Suprapubic skin (tissue), 4 donors: ENCODE results near the gene ITGA5. TPM values are rescaled to one million over a fixed set of nuclear protein-coding genes. Genes with fewer than 3 reads are reported as not detected.
A peak's percentile ranks its signal among the peaks of the same experiment; 100 is the strongest.

Experiments
- DNase-seq, 2 donors: peaks; one replicate each; pipeline ENCODE4 v3.0.0-alpha.2; 2019; ENCODE audit warnings: low spot score in 2 of 2
- H3K27ac ChIP-seq: fragments of 200-600 bp; sonication (generic); one replicate; pipeline ENCODE4 v1.5.1; 2019
- H3K27me3 ChIP-seq: fragments of 200-600 bp; sonication (generic); one replicate; pipeline ENCODE4 v1.5.1; 2019
- H3K36me3 ChIP-seq: fragments of 200-600 bp; sonication (generic); one replicate; pipeline ENCODE4 v1.5.1; 2019
- H3K4me1 ChIP-seq: fragments of 200-600 bp; sonication (generic); one replicate; pipeline ENCODE4 v1.5.1; 2019
- H3K4me3 ChIP-seq: fragments of 200-600 bp; sonication (generic); one replicate; pipeline ENCODE4 v1.5.1; 2019; ENCODE audit warnings: mild to moderate bottlenecking
- H3K9me3 ChIP-seq: fragments of 200-600 bp; sonication (generic); one replicate; pipeline ENCODE4 v1.5.1; 2019
- EP300 ChIP-seq: sonication (generic); formaldehyde crosslinking; IDR thresholded peaks from one replicate; pipeline ENCODE4 v1.6.1; 2017; ENCODE audit warnings: antibody characterized with exemption
- POLR2A ChIP-seq, 2 donors: fragments of 450-650 bp; IDR thresholded peaks; one replicate each; pipeline ENCODE4 v1.6.1; 2017; ENCODE audit warnings: antibody characterized with exemption in 2 of 2, mild to moderate bottlenecking in 2 of 2, moderate library complexity in 2 of 2
- POLR2AphosphoS5 ChIP-seq, 3 donors: sonication (generic); formaldehyde crosslinking; IDR thresholded peaks; one replicate each; pipeline ENCODE4 v1.6.1; 2017; ENCODE audit warnings: antibody characterized with exemption in 3 of 3
- WGBS: methylation state at CpG from one replicate; pipeline ENCODE4 v1.1.5; 2018; 5-methylcytosine and 5-hydroxymethylcytosine counted together
- total RNA-seq, 4 donors: library from RNA; depleted of rRNA; stranded (reverse); fragments of >200 nt; gene quantifications; one replicate each; pipeline ENCODE4 v1.1.0, GENCODE V29; 2016
- TF ChIP-seq, protein P1 (sequence below), 2 donors: fragments of 200-600 bp in 1 of 2; fragments of 450-650 bp in 1 of 2; sonication (generic) in 1 of 2; IDR thresholded peaks; one replicate each; pipeline ENCODE4 v1.5.1; 2016 to 2019; ENCODE audit warnings: antibody characterized with exemption in 2 of 2, mild to moderate bottlenecking in 1 of 2, moderate library complexity in 1 of 2

The ITGA5 gene
- total RNA-seq, 4 donors from 2014 or later: 16.3 to 36.4 (median 24.8) TPM

DNA sequence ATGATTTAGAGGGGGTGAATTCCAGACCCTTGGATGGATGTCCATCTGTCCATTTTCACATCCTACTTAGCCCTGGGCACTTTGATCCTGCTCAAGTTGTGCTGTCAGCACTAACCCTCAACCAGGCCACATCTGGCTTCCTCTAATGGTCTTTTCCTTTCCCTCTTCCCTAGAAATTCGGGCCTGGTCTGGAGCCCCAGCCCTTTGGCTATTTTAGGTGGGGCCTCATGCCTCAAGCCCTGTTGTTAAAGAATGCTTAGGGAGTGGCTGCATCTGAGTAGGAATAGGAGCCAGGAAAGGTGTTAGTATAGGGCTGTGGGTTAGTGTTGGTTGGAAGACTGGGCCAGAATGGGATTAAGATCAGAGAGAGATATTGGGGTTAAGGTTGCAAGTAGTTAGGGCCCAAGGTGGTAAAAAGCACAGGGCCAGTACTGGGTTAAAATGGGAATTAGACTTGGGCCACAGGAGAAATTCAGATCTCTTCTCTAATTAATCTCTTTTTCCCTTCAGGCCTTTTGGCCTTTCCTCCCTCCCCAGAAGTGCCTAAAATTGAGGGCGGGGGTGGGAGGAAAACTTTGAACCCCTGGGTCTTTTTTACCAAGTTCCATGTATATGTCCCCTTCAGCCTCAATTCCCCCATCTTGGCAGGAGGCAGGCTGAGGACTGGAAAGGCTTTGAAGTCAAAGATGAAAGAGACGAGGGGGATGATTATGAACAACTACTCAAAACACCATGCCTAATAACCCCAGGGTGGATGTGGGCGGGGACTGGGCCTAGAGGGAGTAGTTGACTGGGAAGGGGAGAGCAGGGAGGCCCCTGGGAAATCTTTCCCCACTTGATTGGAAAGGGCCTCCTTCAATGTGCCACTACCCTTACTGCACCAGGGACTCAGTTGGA, 30.6 kb downstream of the ITGA5 start:
- Histone ChIP-seq H3K36me3 (no peaks in the 10 kb centered on the region), H3K4me3 (peak overlapping the region; percentile 66), H3K9me3 (no peaks in the 10 kb centered on the region), H3K4me1 (peaks cover 88% of the 10 kb centered on the region), H3K27me3 (no peaks in the 10 kb centered on the region), H3K27ac (peak overlapping the region; percentile 84)
- DNase-seq: no peak
- 52% methylated on average over 4 of the region's 4 CpGs for WGBS
- no peak for TF ChIP-seq POLR2A (IDR thresholded peaks at IDR 0.05)

DNA sequence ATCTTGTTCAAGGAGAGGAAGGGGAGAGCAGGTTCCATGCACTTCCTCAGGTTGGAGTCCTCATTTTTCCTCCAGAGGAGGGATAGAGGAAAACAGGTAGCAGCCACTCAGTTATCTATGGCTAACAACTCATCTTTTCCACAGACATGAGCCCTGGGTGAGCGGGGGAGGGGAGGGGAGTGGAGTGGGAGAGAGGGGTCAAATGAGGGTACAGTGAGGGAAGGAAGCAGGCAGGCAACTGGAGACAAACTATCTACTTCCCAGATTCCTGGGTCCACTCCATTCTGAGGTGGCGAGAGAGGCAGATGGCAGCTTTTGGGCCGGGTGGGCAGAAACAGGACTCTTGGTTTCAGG, 32.0 kb downstream of the ITGA5 start:
- Histone ChIP-seq H3K4me3 (peak overlapping the region; percentile 5), H3K9me3 (no peaks in the 10 kb centered on the region), H3K4me1 (peaks cover 88% of the 10 kb centered on the region), H3K36me3 (no peaks in the 10 kb centered on the region), H3K27me3 (no peaks in the 10 kb centered on the region), H3K27ac (peak overlapping the region; percentile 84)
- WGBS: 87% methylated on average over 3 of the region's 3 CpGs
- TF ChIP-seq POLR2AphosphoS5 (IDR thresholded peaks at IDR 0.05) (no peak), EP300 (no peak), POLR2A (IDR thresholded peaks at IDR 0.05) (no peak)
- TF ChIP-seq, protein P1, sequence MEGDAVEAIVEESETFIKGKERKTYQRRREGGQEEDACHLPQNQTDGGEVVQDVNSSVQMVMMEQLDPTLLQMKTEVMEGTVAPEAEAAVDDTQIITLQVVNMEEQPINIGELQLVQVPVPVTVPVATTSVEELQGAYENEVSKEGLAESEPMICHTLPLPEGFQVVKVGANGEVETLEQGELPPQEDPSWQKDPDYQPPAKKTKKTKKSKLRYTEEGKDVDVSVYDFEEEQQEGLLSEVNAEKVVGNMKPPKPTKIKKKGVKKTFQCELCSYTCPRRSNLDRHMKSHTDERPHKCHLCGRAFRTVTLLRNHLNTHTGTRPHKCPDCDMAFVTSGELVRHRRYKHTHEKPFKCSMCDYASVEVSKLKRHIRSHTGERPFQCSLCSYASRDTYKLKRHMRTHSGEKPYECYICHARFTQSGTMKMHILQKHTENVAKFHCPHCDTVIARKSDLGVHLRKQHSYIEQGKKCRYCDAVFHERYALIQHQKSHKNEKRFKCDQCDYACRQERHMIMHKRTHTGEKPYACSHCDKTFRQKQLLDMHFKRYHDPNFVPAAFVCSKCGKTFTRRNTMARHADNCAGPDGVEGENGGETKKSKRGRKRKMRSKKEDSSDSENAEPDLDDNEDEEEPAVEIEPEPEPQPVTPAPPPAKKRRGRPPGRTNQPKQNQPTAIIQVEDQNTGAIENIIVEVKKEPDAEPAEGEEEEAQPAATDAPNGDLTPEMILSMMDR (IDR thresholded peaks at IDR 0.05): no peak
- DNase-seq: no peak

DNA sequence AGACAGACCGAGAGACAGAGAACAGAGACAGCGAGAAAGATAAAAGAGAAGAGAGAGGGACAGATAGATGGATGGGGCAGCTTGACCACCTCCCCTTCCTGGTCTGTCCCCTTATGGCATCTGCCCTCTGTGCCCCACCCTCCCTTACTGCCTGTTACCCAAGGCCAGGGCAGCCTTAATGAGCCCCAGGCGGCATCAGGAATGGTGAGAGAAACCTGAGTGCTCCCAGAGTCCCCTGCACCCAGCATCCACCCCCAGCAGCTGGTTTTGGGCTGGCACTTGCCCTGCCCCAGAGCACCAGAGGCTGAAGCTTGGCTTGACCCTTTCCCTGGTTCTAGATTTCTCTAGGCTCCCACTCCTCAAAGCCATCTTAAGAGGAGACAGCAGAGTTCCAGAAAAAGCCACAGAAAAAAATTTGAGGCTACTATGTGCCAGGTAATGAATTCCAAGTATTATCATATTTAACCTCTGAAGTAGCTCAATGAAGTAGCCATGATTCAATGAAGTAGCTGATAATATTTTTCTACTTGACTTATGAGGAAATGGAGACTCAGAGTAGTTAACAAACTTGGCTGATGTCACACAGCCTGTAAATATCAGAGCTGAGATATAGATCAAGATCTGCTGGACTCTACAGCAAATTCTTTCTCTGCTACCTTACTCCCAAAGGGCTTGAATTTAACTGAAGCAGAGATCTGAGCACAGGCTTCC, 32.5 kb downstream of the ITGA5 start:
- TF ChIP-seq EP300: no peak
- TF ChIP-seq, protein P1 (IDR thresholded peaks at IDR 0.05): no peak
- TF ChIP-seq POLR2A (IDR thresholded peaks at IDR 0.05): no peak
- TF ChIP-seq POLR2AphosphoS5 (IDR thresholded peaks at IDR 0.05): no peak
- H3K27ac ChIP-seq: peak overlapping the region; percentile 84
- whole genome bisulfite sequencing: 63% methylated on average over 3 of the region's 3 CpGs

DNA sequence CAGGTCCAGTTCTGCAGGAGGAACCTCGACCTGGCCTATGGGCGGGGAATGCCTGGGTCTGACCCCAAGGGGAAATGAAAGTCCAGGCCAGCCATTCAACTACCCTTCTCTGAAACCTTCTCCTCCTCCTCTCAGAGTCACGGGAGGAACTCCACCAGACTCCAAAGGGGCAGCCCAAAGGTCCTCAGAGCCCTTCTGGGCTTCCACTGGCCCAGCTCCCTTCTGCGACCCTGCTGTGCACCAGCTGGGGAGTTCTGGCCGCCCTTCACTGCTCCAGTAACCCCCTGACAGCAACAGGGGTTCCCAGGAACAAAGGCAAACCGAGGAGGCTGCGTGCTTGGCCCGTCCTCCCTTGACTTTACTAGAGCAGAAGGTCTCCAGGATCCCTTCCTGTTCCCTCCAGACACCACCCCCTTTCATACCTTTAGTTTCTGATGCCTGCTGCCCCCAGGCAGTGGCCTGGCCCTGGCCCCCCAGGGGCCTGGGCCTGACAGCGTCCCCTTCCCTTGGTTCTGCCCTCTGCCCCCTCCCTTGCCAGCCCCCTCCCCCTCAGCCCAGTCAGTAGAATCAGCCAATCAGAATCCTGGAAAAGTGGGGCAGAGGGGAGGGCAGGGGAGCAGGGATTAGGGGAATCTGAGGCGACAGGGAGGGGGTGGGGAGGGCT, 33.7 kb downstream of the ITGA5 start:
- DNase-seq: no peak
- TF ChIP-seq, protein P1 (IDR thresholded peaks at IDR 0.05): no peak
- TF ChIP-seq POLR2A (IDR thresholded peaks at IDR 0.05) (no peak), EP300 (no peak), POLR2AphosphoS5 (IDR thresholded peaks at IDR 0.05) (no peak)
- H3K4me1 ChIP-seq: peaks cover 78% of the 10 kb centered on the region
- H3K36me3 ChIP-seq: peaks cover 1% of the 10 kb centered on the region
- peak overlapping the region; percentile 16 for H3K4me3 ChIP-seq
- no peaks in the 10 kb centered on the region for H3K9me3 ChIP-seq
- H3K27me3 ChIP-seq: no peaks in the 10 kb centered on the region
- WGBS: 33% methylated on average over 8 of the region's 10 CpGs
- H3K27ac ChIP-seq: peak overlapping the region; percentile 75

More for the DNA sequence above, 32.5 kb downstream of the ITGA5 start:
- H3K36me3 ChIP-seq: no peaks in the 10 kb centered on the region
- no peak for DNase-seq
- no peaks in the 10 kb centered on the region for H3K9me3 ChIP-seq
- no peak overlapping the region for H3K4me3 ChIP-seq
- no peaks in the 10 kb centered on the region for H3K27me3 ChIP-seq
- peaks cover 83% of the 10 kb centered on the region for H3K4me1 ChIP-seq

DNA sequence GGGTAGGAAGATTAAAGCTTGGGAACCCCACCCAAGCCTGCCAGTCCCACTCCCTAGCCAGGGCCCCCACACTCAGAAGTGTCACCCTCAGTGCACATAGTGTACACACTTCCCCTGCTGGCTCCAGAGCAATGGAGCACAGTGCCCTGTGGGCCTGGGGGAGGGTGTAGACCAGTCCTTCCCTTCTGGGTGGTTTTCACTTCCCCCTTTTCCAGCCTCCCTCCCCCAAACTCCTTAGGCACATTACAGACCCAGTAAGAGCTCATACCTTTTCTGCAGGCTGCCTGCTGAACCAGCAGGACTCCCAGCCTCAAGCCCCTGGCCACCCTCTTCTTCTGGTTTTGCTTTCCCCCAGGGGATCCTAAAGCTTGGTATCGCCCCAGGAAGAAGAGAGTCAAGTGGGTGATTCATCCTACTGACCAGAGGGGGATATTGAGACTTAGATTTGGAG, 34.5 kb downstream of the ITGA5 start, which contains the start of gene ZNF385A:
Gene ZNF385A, minus strand, starts transcription at position 143 of the 451 bp plus-strand sequence. CDS start 219 bp downstream, outside the sequence.
- no peak for DNase-seq
- Histone ChIP-seq H3K36me3 (peaks cover 3% of the 10 kb centered on the region), H3K4me1 (peaks cover 75% of the 10 kb centered on the region), H3K27me3 (no peaks in the 10 kb centered on the region), H3K9me3 (no peaks in the 10 kb centered on the region), H3K27ac (peak within 1 kb of the TSS; percentile 75), H3K4me3 (peak within 1 kb of the TSS; percentile 16)
- 83% methylated on average over 1 of the region's 1 CpG for WGBS
- TF ChIP-seq, protein P1 (IDR thresholded peaks at IDR 0.05): no peak
- TF ChIP-seq EP300 (no peak), POLR2AphosphoS5 (IDR thresholded peaks at IDR 0.05) (no peak), POLR2A (IDR thresholded peaks at IDR 0.05) (no peak)
